GM21723 (cell line): ENCODE results near the gene ADK.

ENCODE experiments used
- ATAC-seq: cut with Tn5 transposase; IDR thresholded peaks from one replicate; pipeline ENCODE4 v1.9.1; 2021; ENCODE audit warnings: mild to moderate bottlenecking, moderate library complexity; ENCODE audit not compliant: unreplicated experiment

The ADK gene

GRCh38 chr10:74755273-74755672 is 604.3 kb downstream of the ADK start:
- no peak for ATAC-seq
